Measurements from ENCODE around the gene FOXE1.

DNA sequence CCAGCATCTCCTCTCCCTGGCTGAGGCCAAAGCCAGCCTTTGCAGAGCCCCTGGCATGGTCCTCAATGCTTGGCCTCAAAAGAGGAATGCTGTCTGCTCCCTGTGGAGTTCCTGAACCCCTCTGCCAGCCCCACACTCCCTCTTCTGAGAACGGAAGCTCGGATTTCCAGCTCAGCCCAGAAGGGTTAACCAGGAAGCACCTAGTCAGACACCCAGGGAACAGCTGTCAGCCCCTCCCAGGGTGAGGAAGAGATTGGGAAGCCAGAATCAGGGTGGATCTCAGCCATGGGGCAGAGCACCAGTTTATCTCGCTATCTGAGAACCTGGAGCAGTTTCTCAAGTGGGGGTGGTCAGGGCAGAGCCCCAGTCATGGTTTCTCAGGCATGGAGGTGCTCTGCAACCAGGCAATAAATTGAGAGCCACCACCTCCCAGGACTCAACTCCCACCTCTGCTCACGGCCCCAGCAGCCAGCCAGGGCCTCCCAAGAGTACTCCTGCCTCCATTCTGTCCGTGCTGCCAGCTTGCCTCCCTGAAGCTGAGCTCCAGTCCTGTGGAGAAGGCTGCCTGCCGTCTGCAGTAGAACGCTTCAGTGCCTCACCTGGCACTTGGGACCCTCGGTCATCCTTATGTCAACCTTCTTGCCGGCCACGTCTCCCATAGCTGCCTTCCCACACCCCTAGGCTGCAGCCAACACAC is 7.6 kb downstream of the FOXE1 start:
- TF ChIP-seq CTCF (IDR thresholded peaks at IDR 0.05; ENCODE audit: low read depth, low read length, missing input control) = no peak
- TF ChIP-seq RAD21 (IDR thresholded peaks at IDR 0.05) = no peak
- no peak for TF ChIP-seq GABPA (IDR thresholded peaks at IDR 0.05 in 1 of 2, conservative IDR thresholded peaks at IDR 0.05 in 1 of 2)
- TF ChIP-seq SP1 (IDR thresholded peaks at IDR 0.05) = no peak
- TF ChIP-seq, protein P1, sequence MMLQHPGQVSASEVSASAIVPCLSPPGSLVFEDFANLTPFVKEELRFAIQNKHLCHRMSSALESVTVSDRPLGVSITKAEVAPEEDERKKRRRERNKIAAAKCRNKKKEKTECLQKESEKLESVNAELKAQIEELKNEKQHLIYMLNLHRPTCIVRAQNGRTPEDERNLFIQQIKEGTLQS (IDR thresholded peaks at IDR 0.05) = no peak
- TF ChIP-seq EGR1 (IDR thresholded peaks at IDR 0.05; ENCODE audit: low read depth in 2 of 2) = no peak
- TF ChIP-seq, protein P2, sequence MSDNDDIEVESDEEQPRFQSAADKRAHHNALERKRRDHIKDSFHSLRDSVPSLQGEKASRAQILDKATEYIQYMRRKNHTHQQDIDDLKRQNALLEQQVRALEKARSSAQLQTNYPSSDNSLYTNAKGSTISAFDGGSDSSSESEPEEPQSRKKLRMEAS (IDR thresholded peaks at IDR 0.05) = no peak
- TF ChIP-seq TAF1 (conservative IDR thresholded peaks at IDR 0.05) = no peak
- TF ChIP-seq, protein P3, sequence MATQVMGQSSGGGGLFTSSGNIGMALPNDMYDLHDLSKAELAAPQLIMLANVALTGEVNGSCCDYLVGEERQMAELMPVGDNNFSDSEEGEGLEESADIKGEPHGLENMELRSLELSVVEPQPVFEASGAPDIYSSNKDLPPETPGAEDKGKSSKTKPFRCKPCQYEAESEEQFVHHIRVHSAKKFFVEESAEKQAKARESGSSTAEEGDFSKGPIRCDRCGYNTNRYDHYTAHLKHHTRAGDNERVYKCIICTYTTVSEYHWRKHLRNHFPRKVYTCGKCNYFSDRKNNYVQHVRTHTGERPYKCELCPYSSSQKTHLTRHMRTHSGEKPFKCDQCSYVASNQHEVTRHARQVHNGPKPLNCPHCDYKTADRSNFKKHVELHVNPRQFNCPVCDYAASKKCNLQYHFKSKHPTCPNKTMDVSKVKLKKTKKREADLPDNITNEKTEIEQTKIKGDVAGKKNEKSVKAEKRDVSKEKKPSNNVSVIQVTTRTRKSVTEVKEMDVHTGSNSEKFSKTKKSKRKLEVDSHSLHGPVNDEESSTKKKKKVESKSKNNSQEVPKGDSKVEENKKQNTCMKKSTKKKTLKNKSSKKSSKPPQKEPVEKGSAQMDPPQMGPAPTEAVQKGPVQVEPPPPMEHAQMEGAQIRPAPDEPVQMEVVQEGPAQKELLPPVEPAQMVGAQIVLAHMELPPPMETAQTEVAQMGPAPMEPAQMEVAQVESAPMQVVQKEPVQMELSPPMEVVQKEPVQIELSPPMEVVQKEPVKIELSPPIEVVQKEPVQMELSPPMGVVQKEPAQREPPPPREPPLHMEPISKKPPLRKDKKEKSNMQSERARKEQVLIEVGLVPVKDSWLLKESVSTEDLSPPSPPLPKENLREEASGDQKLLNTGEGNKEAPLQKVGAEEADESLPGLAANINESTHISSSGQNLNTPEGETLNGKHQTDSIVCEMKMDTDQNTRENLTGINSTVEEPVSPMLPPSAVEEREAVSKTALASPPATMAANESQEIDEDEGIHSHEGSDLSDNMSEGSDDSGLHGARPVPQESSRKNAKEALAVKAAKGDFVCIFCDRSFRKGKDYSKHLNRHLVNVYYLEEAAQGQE (IDR thresholded peaks at IDR 0.05) = no peak
- no peak for TF ChIP-seq RXRA (IDR thresholded peaks at IDR 0.05)
- no peak for TF ChIP-seq YY1 (IDR thresholded peaks at IDR 0.05)
- no peak for TF ChIP-seq ZBTB33 (IDR thresholded peaks at IDR 0.05)
- no peak for TF ChIP-seq JUND (IDR thresholded peaks at IDR 0.05)
- TF ChIP-seq HNF4G (IDR thresholded peaks at IDR 0.05) = no peak

Data from liver (tissue), 3 donors.